GM12878 (cell line): ENCODE results near the gene NSMCE3. TPM values are rescaled to one million over a fixed set of nuclear protein-coding genes. Genes with fewer than 3 reads are reported as not detected.

Experiments
- ATAC-seq: fragments of 200-7000 bp; cut with Tn5 transposase; 3 replicates; pipeline ENCODE4 v1.9.1; 2020; ENCODE audit warnings: mild to moderate bottlenecking, moderate library complexity
- BruUV-seq: library from RNA; stranded (reverse); fragments of 400-500 nt; replicated peaks from 2 replicates; lab custom pipeline; 2021; lab: Mats Ljungman, UMichigan
- CTCF ChIA-PET: fragments of 300-600 bp; sonication (Branson Sonifier 250); formaldehyde crosslinking; extraction: SDS; loops from one replicate; lab custom pipeline; 2021; ENCODE audit warnings: inconsistent platforms; lab: Yijun Ruan, JAX
- POLR2A ChIA-PET: fragments of 350-600 bp; formaldehyde crosslinking; extraction: SDS; loops from one replicate; lab custom pipeline; 2021; ENCODE audit warnings: inconsistent platforms; lab: Charles Lee
- RAD21 ChIA-PET: fragments of 300-600 bp; sonication (Branson Sonifier 250); formaldehyde crosslinking; loops from one replicate; lab custom pipeline; 2023; ENCODE audit warnings: antibody characterized with exemption; ENCODE audit not compliant: unreplicated experiment; lab: Charles Lee
- SMC1A ChIA-PET: fragments of 300-600 bp; sonication (Branson Sonifier 250); formaldehyde crosslinking; loops from one replicate; lab custom pipeline; 2023; ENCODE audit not compliant: unreplicated experiment, uncharacterized antibody; lab: Charles Lee
- DNase-seq: peaks from one replicate; pipeline ENCODE4 v3.0.0-alpha.2; 2011; ENCODE audit warnings: low read depth, low spot score
- FAIRE-seq: peaks from 3 replicates; lab custom pipeline; 2011; peaks lifted over from hg19 to GRCh38; lab: Jason Lieb, UNC
- H2AFZ ChIP-seq: 2 replicates; pipeline ENCODE4 v1.6.0; 2011; ENCODE audit warnings: low read depth, low read length, control low read depth; ENCODE audit not compliant: control insufficient read depth
- H3K27ac ChIP-seq: 2 replicates; pipeline ENCODE4 v1.5.1; 2011; ENCODE audit warnings: control low read depth; ENCODE audit not compliant: control insufficient read depth, insufficient read depth
- H3K27me3 ChIP-seq, 2 experiments: replicated peaks in 1 of 2; 2 replicates each; pipeline versions ENCODE4 v1.6.0 to v1.6.1; 2011; ENCODE audit warnings: low read length in 1 of 2; ENCODE audit not compliant: control insufficient read depth in 2 of 2, insufficient read depth in 2 of 2
- H3K36me3 ChIP-seq, 2 experiments: 2 replicates each; pipeline ENCODE4 v1.5.1; 2011; ENCODE audit warnings: low read length in 1 of 2; ENCODE audit not compliant: control insufficient read depth in 2 of 2, insufficient read depth in 2 of 2
- H3K4me1 ChIP-seq: 2 replicates; pipeline ENCODE4 v1.6.1; 2011; ENCODE audit warnings: mild to moderate bottlenecking, low read length, moderate library complexity, mixed read lengths; ENCODE audit not compliant: control insufficient read depth, insufficient read depth
- H3K4me2 ChIP-seq: 2 replicates; pipeline ENCODE4 v1.6.0; 2011; ENCODE audit warnings: control low read depth; ENCODE audit not compliant: control insufficient read depth, insufficient read depth
- H3K4me3 ChIP-seq: fragments of 200-600 bp; sonication (generic); 2 replicates; pipeline ENCODE4 v1.5.1; 2016
- H3K79me2 ChIP-seq: 2 replicates; pipeline ENCODE4 v1.6.0; 2011; ENCODE audit warnings: low read length; ENCODE audit not compliant: control insufficient read depth, insufficient read depth
- H3K9ac ChIP-seq: 2 replicates; pipeline ENCODE4 v1.8.0; 2011; ENCODE audit warnings: low read length, control low read depth, mixed read lengths; ENCODE audit not compliant: control insufficient read depth, insufficient read depth
- H3K9me3 ChIP-seq: replicated peaks from 3 replicates; pipeline ENCODE4 v1.5.1; 2011; ENCODE audit warnings: mild to moderate bottlenecking, low read length; ENCODE audit not compliant: control insufficient read depth, insufficient read depth
- H4K20me1 ChIP-seq: 2 replicates; pipeline ENCODE4 v1.6.0; 2011; ENCODE audit not compliant: control insufficient read depth, insufficient read depth
- BCL11A ChIP-seq: IDR thresholded peaks from 2 replicates; pipeline ENCODE4 v1.6.1; 2011; ENCODE audit warnings: low read depth, low read length
- CEBPB ChIP-seq, 2 experiments: fragments of 150-350 bp in 1 of 2; IDR thresholded peaks; 2 replicates each; pipeline ENCODE4 v1.6.1; 2012 to 2014; ENCODE audit warnings: low read depth in 2 of 2, low read length in 2 of 2, borderline replicate concordance in 1 of 2, inconsistent platforms in 1 of 2
- ESRRA ChIP-seq: IDR thresholded peaks from 2 replicates; pipeline ENCODE4 v1.6.1; 2012; ENCODE audit warnings: mild to moderate bottlenecking, low read length, improper control_type of control experiment
- HDAC6 ChIP-seq: fragments of 200-600 bp; sonication (generic); IDR thresholded peaks from one replicate; pipeline ENCODE4 v1.8.0; 2017; ENCODE audit warnings: antibody characterized with exemption; ENCODE audit not compliant: unreplicated experiment
- IKZF1 ChIP-seq: fragments of 450-650 bp; conservative IDR thresholded peaks from 2 replicates; pipeline ENCODE4 v1.6.1; 2017; ENCODE audit warnings: antibody characterized with exemption, mild to moderate bottlenecking
- IRF4 ChIP-seq: IDR thresholded peaks from 2 replicates; pipeline ENCODE4 v1.6.1; 2011; ENCODE audit warnings: low read depth, low read length
- KLF5 ChIP-seq: fragments of 450-650 bp; IDR thresholded peaks from 2 replicates; pipeline ENCODE4 v1.6.1; 2014; ENCODE audit warnings: mild to moderate bottlenecking; ENCODE audit not compliant: partially characterized antibody
- POLR2AphosphoS5 ChIP-seq: IDR thresholded peaks from 2 replicates; pipeline ENCODE4 v1.6.1; 2011; ENCODE audit warnings: mild to moderate bottlenecking, low read length, inconsistent platforms
- SIX5 ChIP-seq: IDR thresholded peaks from 2 replicates; pipeline ENCODE4 v1.6.1; 2011; ENCODE audit warnings: mild to moderate bottlenecking, low read depth, low read length, moderate library complexity; ENCODE audit not compliant: severe bottlenecking
- SMAD5 ChIP-seq: IDR thresholded peaks from 2 replicates; pipeline ENCODE4 v1.6.1; 2016; ENCODE audit warnings: antibody characterized with exemption, low read depth
- ZNF274 ChIP-seq: IDR thresholded peaks from one replicate; pipeline ENCODE4 v1.8.0; 2011; ENCODE audit not compliant: insufficient read length, insufficient read depth
- WGBS: methylation state at CpG from one replicate; pipeline ENCODE4 v1.1.6; 2016; ENCODE audit warnings: low lambda C conversion rate; ENCODE audit not compliant: insufficient replicate concordance, insufficient coverage; ENCODE audit errors: missing lambda C conversion rate; 5-methylcytosine and 5-hydroxymethylcytosine counted together
- in situ Hi-C: fragments of 300-500 bp; cut with MboI; formaldehyde crosslinking; loops from 9 replicates; pipeline ENCODE4 v1.14.3; 2018; ENCODE audit warnings: mixed read lengths
- intact Hi-C: fragments of 100-400 bp; cut with micrococcal nuclease; formaldehyde crosslinking; loops from one replicate; pipeline ENCODE4 v1.14.2; 2022; ENCODE audit not compliant: unreplicated experiment
- polyA plus RNA-seq, 11 experiments: library from polyadenylated mRNA; depleted of rRNA in 4 of 11; unstranded in 6 of 11; stranded (reverse) in 5 of 11; fragments of >200 nt; fragmentation: Nextera tagmentation in 4 of 11; fragmentation: Illumina TruSeq in 1 of 11; extraction: Ambion mirVana in 4 of 11; extraction: Trizol in 1 of 11; gene quantifications; 1 replicate in 1 of 11; 2 replicates in 10 of 11; pipeline versions ENCODE4 v1.2.1 to v1.2.3, GENCODE V29; 2011 to 2016; ENCODE audit warnings: inconsistent platforms in 2 of 11, missing spikeins in 2 of 11, low read depth in 1 of 11
- total RNA-seq, 4 experiments: library from RNA; depleted of rRNA in 3 of 4; stranded (reverse); fragments of >200 nt in 3 of 4; fragmentation: Illumina TruSeq in 1 of 4; extraction: Trizol in 1 of 4; gene quantifications; 2 replicates each; pipeline versions ENCODE4 v1.2.1 to v1.2.3, GENCODE V29; 2013 to 2021
- TF ChIP-seq, protein P1 (sequence below): IDR thresholded peaks from 2 replicates; pipeline ENCODE4 v1.6.1; 2011; ENCODE audit warnings: low read depth, low read length, improper control_type of control experiment, borderline replicate concordance
- TF ChIP-seq, protein P2 (sequence below): fragments of 450-650 bp; IDR thresholded peaks from 2 replicates; pipeline ENCODE4 v1.6.1; 2016; ENCODE audit warnings: mild to moderate bottlenecking, moderate library complexity, borderline replicate concordance
- TF ChIP-seq, protein P3 (sequence below): IDR thresholded peaks from 2 replicates; pipeline ENCODE4 v1.6.1; 2012; ENCODE audit warnings: low read depth, low read length, improper control_type of control experiment
- TF ChIP-seq, protein P4 (sequence below): fragments of 450-650 bp; IDR thresholded peaks from 2 replicates; pipeline ENCODE4 v1.6.1; 2016; ENCODE audit warnings: mild to moderate bottlenecking

NSMCE3 gene
- total and polyA plus RNA-seq, 10 of the 15 experiments (the other 5 are each of a cell fraction or from before 2014, with no cell fraction given): 3.7 to 30.0 (median 19.2) TPM

DNA sequence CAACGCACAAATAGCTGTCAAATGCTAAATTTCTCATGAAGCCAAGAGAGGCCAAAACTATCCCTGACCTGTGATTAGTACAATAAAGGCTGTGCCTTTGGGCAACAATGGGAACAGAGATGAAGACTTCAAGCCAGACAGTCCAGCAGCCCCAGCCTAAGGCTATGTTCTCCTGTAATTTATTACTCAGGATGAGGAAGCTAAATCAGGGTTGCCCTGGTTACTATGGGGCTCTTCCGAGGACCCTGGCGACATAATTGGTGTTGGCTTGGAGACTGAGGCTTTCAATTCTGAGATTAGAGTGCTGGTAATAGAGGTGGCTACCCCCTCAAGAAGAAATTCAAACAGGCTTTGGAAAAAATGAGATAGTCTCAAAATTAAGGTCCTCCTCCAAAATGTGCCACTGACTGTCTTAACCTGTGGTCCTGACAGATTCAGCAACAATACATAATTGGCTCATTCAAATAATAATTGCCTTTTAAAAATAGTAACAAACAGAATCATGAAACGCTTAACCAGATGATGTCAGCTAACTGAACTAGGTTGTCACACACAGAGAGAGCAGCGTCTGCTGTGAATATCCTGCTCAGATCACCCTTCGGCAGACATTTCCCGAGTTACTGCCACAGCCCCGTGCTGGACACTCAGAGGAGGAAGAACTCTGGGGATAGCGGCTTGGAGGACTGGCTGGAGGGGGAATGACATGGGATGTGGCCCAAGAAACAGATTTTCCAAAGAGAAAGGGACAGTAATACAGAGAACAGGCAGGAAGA lies 43.0 kb downstream of the NSMCE3 start:
- H3K9ac ChIP-seq: no peak overlapping the region
- 36% methylated on average over 9 of the region's 9 CpGs for WGBS
- TF ChIP-seq IRF4: no peak
- TF ChIP-seq, protein P1, sequence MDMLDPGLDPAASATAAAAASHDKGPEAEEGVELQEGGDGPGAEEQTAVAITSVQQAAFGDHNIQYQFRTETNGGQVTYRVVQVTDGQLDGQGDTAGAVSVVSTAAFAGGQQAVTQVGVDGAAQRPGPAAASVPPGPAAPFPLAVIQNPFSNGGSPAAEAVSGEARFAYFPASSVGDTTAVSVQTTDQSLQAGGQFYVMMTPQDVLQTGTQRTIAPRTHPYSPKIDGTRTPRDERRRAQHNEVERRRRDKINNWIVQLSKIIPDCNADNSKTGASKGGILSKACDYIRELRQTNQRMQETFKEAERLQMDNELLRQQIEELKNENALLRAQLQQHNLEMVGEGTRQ: no peak
- no peak for TF ChIP-seq ESRRA
- no peak for TF ChIP-seq IKZF1
- no peak for TF ChIP-seq ZNF274
- TF ChIP-seq HDAC6: no peak
- no peak for TF ChIP-seq KLF5
- TF ChIP-seq, protein P2, sequence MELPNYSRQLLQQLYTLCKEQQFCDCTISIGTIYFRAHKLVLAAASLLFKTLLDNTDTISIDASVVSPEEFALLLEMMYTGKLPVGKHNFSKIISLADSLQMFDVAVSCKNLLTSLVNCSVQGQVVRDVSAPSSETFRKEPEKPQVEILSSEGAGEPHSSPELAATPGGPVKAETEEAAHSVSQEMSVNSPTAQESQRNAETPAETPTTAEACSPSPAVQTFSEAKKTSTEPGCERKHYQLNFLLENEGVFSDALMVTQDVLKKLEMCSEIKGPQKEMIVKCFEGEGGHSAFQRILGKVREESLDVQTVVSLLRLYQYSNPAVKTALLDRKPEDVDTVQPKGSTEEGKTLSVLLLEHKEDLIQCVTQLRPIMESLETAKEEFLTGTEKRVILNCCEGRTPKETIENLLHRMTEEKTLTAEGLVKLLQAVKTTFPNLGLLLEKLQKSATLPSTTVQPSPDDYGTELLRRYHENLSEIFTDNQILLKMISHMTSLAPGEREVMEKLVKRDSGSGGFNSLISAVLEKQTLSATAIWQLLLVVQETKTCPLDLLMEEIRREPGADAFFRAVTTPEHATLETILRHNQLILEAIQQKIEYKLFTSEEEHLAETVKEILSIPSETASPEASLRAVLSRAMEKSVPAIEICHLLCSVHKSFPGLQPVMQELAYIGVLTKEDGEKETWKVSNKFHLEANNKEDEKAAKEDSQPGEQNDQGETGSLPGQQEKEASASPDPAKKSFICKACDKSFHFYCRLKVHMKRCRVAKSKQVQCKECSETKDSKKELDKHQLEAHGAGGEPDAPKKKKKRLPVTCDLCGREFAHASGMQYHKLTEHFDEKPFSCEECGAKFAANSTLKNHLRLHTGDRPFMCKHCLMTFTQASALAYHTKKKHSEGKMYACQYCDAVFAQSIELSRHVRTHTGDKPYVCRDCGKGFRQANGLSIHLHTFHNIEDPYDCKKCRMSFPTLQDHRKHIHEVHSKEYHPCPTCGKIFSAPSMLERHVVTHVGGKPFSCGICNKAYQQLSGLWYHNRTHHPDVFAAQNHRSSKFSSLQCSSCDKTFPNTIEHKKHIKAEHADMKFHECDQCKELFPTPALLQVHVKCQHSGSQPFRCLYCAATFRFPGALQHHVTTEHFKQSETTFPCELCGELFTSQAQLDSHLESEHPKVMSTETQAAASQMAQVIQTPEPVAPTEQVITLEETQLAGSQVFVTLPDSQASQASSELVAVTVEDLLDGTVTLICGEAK: no peak
- TF ChIP-seq, protein P3, sequence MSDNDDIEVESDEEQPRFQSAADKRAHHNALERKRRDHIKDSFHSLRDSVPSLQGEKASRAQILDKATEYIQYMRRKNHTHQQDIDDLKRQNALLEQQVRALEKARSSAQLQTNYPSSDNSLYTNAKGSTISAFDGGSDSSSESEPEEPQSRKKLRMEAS: no peak
- no peak for TF ChIP-seq POLR2AphosphoS5
- TF ChIP-seq CEBPB (IDR thresholded peaks at IDR 0.05; ENCODE audit: borderline replicate concordance in 1 of 2, low read depth in 2 of 2, low read length in 2 of 2): no peak
- no peak for TF ChIP-seq SIX5
- TF ChIP-seq, protein P4, sequence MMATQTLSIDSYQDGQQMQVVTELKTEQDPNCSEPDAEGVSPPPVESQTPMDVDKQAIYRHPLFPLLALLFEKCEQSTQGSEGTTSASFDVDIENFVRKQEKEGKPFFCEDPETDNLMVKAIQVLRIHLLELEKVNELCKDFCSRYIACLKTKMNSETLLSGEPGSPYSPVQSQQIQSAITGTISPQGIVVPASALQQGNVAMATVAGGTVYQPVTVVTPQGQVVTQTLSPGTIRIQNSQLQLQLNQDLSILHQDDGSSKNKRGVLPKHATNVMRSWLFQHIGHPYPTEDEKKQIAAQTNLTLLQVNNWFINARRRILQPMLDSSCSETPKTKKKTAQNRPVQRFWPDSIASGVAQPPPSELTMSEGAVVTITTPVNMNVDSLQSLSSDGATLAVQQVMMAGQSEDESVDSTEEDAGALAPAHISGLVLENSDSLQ: no peak
- no peak for TF ChIP-seq SMAD5
- TF ChIP-seq BCL11A: no peak

More for the DNA sequence above, 43.0 kb downstream of the NSMCE3 start:
- intact Hi-C loops: no loop called here
- Histone ChIP-seq H3K4me2 (no peak overlapping the region), H3K36me3 (no peaks in the 10 kb centered on the region), H3K4me3 (no peak overlapping the region), H3K4me1 (no peaks in the 10 kb centered on the region), H3K9me3 (no peaks in the 10 kb centered on the region; the same call in 2 of the 3 replicates), H4K20me1 (no peaks in the 10 kb centered on the region), H2AFZ (no peak overlapping the region), H3K27me3 (no peaks in the 10 kb centered on the region; a peak in 1 of 4 replicates), H3K27ac (no peak overlapping the region), H3K79me2 (no peaks in the 10 kb centered on the region)
- ChIA-PET POLR2A (no interaction called here), RAD21 (no interaction called here), CTCF (no interaction called here), SMC1A (no interaction called here)
- FAIRE-seq (no peak), ATAC-seq (no peak), DNase-seq (no peak)
- BruUV-seq: no TSS peak
- in situ Hi-C loops: loop anchor here (10.0 kb wide), 1 partner anchor 62 kb away; no protein-coding TSS in a partner anchor
